ENCODE measurements around the gene PTPN22. TPM values are rescaled to one million over a fixed set of nuclear protein-coding genes. Genes with fewer than 3 reads are reported as not detected.
A peak's percentile ranks its signal among the peaks of the same experiment; 100 is the strongest.

The PTPN22 gene
- total and polyA plus RNA-seq, 9 of the 15 experiments (the other 6 are each of a cell fraction or from before 2014, with no cell fraction given), result 0.45 to 4.6 (median 1.1) TPM

- no peak for TF ChIP-seq MECOM (CRISPR knock-in tag; IDR thresholded peaks at IDR 0.05)
- TF ChIP-seq HLTF (IDR thresholded peaks at IDR 0.05), result peak; percentile 88; the same call in 1 of the 2 replicates
- TF ChIP-seq NCOA1 (IDR thresholded peaks at IDR 0.05; ENCODE audit: low read depth), result 0 out of 2 replicates have a peak, but pooled peaks have one; percentile 44
- no peak for TF ChIP-seq DNMT1 (IDR thresholded peaks at IDR 0.05)
- TF ChIP-seq GABPB1 (CRISPR knock-in tag; IDR thresholded peaks at IDR 0.05), result peak; percentile 97
- TF ChIP-seq, protein P1, sequence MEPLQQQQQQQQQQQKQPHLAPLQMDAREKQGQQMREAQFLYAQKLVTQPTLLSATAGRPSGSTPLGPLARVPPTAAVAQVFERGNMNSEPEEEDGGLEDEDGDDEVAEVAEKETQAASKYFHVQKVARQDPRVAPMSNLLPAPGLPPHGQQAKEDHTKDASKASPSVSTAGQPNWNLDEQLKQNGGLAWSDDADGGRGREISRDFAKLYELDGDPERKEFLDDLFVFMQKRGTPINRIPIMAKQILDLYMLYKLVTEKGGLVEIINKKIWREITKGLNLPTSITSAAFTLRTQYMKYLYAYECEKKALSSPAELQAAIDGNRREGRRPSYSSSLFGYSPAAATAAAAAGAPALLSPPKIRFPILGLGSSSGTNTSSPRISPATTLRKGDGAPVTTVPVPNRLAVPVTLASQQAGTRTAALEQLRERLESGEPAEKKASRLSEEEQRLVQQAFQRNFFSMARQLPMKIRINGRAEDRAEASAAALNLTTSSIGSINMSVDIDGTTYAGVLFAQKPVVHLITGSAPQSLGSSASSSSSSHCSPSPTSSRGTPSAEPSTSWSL (CRISPR knock-in tag; IDR thresholded peaks at IDR 0.05; ENCODE audit: borderline replicate concordance), result no peak
- no peak for TF ChIP-seq ID3 (CRISPR knock-in tag; IDR thresholded peaks at IDR 0.05)
- no peak for TF ChIP-seq ID3 (tag; IDR thresholded peaks at IDR 0.05)
- no peak for TF ChIP-seq ZNF583 (CRISPR knock-in tag; IDR thresholded peaks at IDR 0.05)
- no peak for TF ChIP-seq HMG20A (CRISPR knock-in tag; conservative IDR thresholded peaks at IDR 0.05)
- TF ChIP-seq RFX7 (CRISPR knock-in tag; IDR thresholded peaks at IDR 0.05), result no peak
- TF ChIP-seq ZNF263 (CRISPR knock-in tag; IDR thresholded peaks at IDR 0.05; ENCODE audit: borderline replicate concordance), result no peak
- TF ChIP-seq PHB2 (IDR thresholded peaks at IDR 0.05; ENCODE audit: low read depth), result no peak
- no peak for TF ChIP-seq KLF10 (CRISPR knock-in tag; IDR thresholded peaks at IDR 0.05)
- TF ChIP-seq ERF (CRISPR knock-in tag; IDR thresholded peaks at IDR 0.05), result no peak
- no peak for TF ChIP-seq ZNF184 (CRISPR knock-in tag; IDR thresholded peaks at IDR 0.05)
- TF ChIP-seq, protein P2, sequence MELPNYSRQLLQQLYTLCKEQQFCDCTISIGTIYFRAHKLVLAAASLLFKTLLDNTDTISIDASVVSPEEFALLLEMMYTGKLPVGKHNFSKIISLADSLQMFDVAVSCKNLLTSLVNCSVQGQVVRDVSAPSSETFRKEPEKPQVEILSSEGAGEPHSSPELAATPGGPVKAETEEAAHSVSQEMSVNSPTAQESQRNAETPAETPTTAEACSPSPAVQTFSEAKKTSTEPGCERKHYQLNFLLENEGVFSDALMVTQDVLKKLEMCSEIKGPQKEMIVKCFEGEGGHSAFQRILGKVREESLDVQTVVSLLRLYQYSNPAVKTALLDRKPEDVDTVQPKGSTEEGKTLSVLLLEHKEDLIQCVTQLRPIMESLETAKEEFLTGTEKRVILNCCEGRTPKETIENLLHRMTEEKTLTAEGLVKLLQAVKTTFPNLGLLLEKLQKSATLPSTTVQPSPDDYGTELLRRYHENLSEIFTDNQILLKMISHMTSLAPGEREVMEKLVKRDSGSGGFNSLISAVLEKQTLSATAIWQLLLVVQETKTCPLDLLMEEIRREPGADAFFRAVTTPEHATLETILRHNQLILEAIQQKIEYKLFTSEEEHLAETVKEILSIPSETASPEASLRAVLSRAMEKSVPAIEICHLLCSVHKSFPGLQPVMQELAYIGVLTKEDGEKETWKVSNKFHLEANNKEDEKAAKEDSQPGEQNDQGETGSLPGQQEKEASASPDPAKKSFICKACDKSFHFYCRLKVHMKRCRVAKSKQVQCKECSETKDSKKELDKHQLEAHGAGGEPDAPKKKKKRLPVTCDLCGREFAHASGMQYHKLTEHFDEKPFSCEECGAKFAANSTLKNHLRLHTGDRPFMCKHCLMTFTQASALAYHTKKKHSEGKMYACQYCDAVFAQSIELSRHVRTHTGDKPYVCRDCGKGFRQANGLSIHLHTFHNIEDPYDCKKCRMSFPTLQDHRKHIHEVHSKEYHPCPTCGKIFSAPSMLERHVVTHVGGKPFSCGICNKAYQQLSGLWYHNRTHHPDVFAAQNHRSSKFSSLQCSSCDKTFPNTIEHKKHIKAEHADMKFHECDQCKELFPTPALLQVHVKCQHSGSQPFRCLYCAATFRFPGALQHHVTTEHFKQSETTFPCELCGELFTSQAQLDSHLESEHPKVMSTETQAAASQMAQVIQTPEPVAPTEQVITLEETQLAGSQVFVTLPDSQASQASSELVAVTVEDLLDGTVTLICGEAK (IDR thresholded peaks at IDR 0.05), result peak; percentile 92
- TF ChIP-seq, protein P2 (CRISPR knock-in tag; IDR thresholded peaks at IDR 0.05), result no peak
- TF ChIP-seq GABPB2 (CRISPR knock-in tag; conservative IDR thresholded peaks at IDR 0.05), result no peak
- no peak for TF ChIP-seq SNAPC5 (CRISPR knock-in tag; IDR thresholded peaks at IDR 0.05)
Observed at GRCh38 chr1:113904674-113905434, 33.3 kb upstream of the PTPN22 start, which contains the start of the genes AP4B1 and DCLRE1B (continued).

All from K562 (cell line).